GM18951 (cell line): ENCODE results near the gene COA8.
"Not testable (repeated sequence)": the region's sequence is repeated elsewhere in the genome, so short reads cannot be mapped to it uniquely, and the experiment has no call there.

Experiments used
- POLR2A ChIP-seq: IDR thresholded peaks from 4 replicates; pipeline ENCODE4 v1.6.1; 2011; ENCODE audit warnings: mild to moderate bottlenecking; ENCODE audit not compliant: insufficient read length, insufficient read depth; ENCODE audit errors: extremely low read depth
- in situ Hi-C: fragments of 300-500 bp; cut with MboI; formaldehyde crosslinking; loops from one replicate; pipeline ENCODE4 v1.12.0; 2022; ENCODE audit warnings: low sequenced_read_pairs, mixed read lengths, inconsistent platforms; ENCODE audit not compliant: unreplicated experiment

Gene COA8

GRCh38 chr14:103600503-103600902 lies 37.7 kb downstream of the COA8 start:
- TF ChIP-seq POLR2A: no peak
- in situ Hi-C loops: no loop called here

GRCh38 chr14:103604620-103605019 lies 41.9 kb downstream of the COA8 start:
- no peak for TF ChIP-seq POLR2A
- in situ Hi-C loops: no loop called here

DNA sequence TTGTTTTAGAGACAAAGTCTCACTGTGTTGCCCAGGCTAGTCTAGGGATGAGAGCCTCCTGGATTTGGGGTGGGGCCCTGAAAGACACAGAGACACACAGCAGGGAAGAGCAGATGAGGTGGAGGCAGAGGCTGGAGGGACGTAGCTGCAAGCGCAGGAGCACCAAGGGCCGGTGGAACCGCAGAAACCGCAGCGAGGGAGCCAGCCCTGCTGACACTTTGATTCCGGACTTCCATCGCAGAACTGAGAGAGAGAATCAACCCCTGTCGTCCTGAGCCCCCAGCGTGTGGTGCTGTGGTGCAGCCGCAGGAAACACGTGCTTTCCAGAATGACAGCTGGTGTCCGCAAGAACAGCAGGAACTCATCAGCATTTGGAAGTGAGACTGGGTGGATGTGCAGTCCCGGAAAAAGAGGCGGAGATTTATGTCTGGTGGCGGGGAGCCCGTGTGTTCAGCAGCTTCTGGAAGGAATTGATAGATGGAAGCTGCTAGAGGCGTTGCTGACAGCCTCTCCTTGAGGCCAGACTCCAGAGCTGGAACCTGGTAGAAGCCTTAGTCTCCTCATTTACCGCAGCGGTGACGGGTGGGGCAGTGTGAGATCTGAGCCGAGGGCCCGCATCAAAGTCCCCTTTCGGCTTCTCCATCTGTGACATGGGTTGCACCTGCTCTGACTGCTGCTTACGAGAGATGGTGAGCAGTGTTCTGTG lies 44.4 kb downstream of the COA8 start:
- TF ChIP-seq POLR2A: no peak
- in situ Hi-C loops: no loop called here

- no peak for TF ChIP-seq POLR2A
- in situ Hi-C loops: no loop called here
Measured at GRCh38 chr14:103607822-103608221, 45.1 kb downstream of the COA8 start.

DNA sequence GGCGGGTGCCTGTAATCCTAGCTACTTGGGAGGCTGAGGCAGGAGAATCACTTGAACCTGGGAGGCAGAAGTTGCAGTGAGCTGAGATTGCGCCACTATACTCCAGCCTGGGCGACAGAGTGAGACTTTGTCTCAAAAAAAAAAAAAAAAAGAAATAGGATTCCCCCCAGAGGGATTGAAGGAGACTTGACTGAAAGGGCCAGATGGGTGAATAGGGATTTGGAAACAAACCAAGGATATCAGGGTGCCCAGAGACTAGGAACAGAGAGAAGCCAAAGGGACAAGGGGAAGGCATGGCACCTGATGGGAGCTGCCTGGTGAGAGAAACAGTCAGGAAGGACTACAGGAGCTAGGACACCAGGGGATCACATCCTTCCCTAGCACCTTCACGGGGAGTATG lies 46.3 kb downstream of the COA8 start:
- in situ Hi-C loops: not testable (repeated sequence)

GRCh38 chr14:103611215-103611614 lies 48.5 kb downstream of the COA8 start:
- no peak for TF ChIP-seq POLR2A
- in situ Hi-C loops: no loop called here

DNA sequence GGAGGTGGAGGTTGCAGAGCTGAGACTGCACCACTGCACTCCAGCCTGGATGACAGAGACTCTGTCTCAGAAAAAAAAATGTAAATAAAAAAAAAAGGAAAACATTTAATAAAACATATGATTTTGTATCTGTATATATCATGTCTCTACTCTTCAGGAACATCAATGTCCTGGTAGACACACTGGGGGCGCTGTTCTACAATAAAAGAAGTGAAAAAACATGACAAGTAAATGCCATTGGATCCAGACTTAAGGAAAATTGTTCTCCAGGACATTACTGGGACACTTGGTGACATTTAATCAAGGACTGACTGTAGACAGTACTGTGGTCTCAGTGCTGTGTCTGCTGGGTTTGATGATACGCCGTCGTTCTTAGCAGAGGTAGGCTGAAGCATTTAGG lies 50.8 kb downstream of the COA8 start:
- in situ Hi-C loops: no loop called here
- no peak for TF ChIP-seq POLR2A

- in situ Hi-C loops: no loop called here
- TF ChIP-seq POLR2A: no peak
Measured at GRCh38 chr14:103616635-103617300, 54.0 kb downstream of the COA8 start.

- TF ChIP-seq POLR2A: no peak
- in situ Hi-C loops: no loop called here
Measured at GRCh38 chr14:103619057-103619456, 56.3 kb downstream of the COA8 start.

- in situ Hi-C loops: no loop called here
- TF ChIP-seq POLR2A: no peak
Measured at GRCh38 chr14:103621860-103622259, 59.1 kb downstream of the COA8 start.

GRCh38 chr14:103623308-103623707 lies 60.5 kb downstream of the COA8 start:
- no peak for TF ChIP-seq POLR2A
- in situ Hi-C loops: no loop called here

DNA sequence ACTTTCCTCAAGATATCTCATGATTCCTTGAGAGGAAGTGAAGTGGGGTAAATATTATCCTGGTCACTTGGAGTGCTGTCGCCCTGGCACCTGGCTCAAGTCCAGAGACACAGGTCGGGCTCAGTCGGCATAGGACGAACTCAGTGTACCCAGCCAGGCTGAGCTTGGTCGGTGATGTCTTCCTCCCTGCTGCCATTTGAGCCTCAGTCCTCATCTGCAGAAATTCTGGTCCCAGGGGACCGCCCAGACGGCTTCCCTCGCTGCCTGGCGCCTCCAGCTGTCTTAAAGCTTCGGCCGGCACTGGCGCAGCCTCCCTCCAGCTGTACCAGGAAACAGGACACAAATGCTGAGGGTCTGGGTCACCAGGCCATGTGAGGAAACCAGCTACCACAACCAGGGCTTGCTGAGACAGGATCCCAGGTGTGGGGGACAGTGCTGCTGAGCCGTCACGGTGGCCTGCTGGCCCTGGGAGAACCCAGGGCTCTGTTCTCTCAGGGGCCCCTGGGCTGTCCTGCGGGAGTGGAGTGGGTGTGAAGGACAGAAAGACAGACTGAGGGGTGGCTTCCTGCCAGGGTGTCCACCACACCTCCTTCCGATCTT lies 61.2 kb downstream of the COA8 start:
- in situ Hi-C loops: no loop called here
- TF ChIP-seq POLR2A: no peak

DNA sequence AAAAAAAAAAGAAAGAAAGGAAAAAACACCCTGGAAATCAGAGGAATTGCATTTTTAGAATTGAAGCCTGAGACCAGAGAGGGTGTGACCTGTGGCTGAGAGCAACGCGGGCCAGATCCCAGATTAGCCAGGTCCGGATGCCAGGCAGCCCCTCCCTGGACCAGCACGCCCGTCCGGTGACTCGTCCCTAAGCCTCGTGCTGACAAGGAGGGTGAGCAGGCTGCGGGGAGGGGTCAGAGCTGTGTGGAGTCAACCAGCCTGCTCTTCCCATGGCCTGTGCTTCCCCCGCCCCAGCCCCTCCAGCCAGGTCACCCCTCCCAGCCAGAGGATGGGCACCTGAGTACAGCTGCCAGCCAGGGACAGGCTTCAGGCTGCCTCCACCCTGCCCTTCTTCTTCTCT lies 62.1 kb downstream of the COA8 start:
- TF ChIP-seq POLR2A: no peak

GRCh38 chr14:103625356-103626095 lies 62.8 kb downstream of the COA8 start:
- in situ Hi-C loops: no loop called here
- TF ChIP-seq POLR2A: no peak

More for the DNA sequence above, 62.1 kb downstream of the COA8 start:
- in situ Hi-C loops: no loop called here
